HepG2 (cell line): ENCODE data around the gene FAM174C. TPM values are rescaled to one million over a fixed set of nuclear protein-coding genes. Genes with fewer than 3 reads are reported as not detected.
A peak's percentile ranks its signal among the peaks of the same experiment; 100 is the strongest.

Experiments used
- ARHGAP35 ChIP-seq: sonication (generic); formaldehyde crosslinking; IDR thresholded peaks from 2 replicates; pipeline ENCODE4 v1.9.0; 2022; ENCODE audit warnings: mild to moderate bottlenecking, inconsistent platforms, moderate library complexity, missing genetic modification reagents, borderline replicate concordance
- HNRNPL ChIP-seq: fragments of 200-400 bp; formaldehyde crosslinking; IDR thresholded peaks from 2 replicates; pipeline ENCODE4 v1.6.1; 2017; ENCODE audit warnings: mild to moderate bottlenecking, low read depth, low read length
- JDP2 ChIP-seq: sonication (generic); formaldehyde crosslinking; IDR thresholded peaks from 2 replicates; pipeline ENCODE4 v1.8.1; 2022; ENCODE audit warnings: missing genetic modification reagents, borderline replicate concordance
- MBNL3 ChIP-seq: fragments of 250-450 bp; sonication (Bioruptor Pico); conservative IDR thresholded peaks from 2 replicates; pipeline ENCODE4 v1.8.0; 2022; ENCODE audit warnings: mild to moderate bottlenecking, inconsistent platforms
- PITX1 ChIP-seq: sonication (generic); formaldehyde crosslinking; IDR thresholded peaks from 2 replicates; pipeline ENCODE4 v1.5.1; 2020; ENCODE audit warnings: mild to moderate bottlenecking, missing genetic modification reagents
- SALL1 ChIP-seq: sonication (generic); formaldehyde crosslinking; IDR thresholded peaks from 2 replicates; pipeline ENCODE4 v1.8.0; 2022; ENCODE audit warnings: mild to moderate bottlenecking, missing genetic modification reagents
- SRSF9 ChIP-seq: fragments of 200-400 bp; formaldehyde crosslinking; IDR thresholded peaks from 2 replicates; pipeline ENCODE4 v1.6.1; 2018; ENCODE audit warnings: borderline replicate concordance, mild to moderate bottlenecking, low read depth, low read length; ENCODE audit not compliant: insufficient read depth, poor library complexity, severe bottlenecking
- SSRP1 ChIP-seq: IDR thresholded peaks from 2 replicates; pipeline ENCODE4 v1.6.1; 2016; ENCODE audit warnings: control low read depth
- TOPORS ChIP-seq: sonication (generic); formaldehyde crosslinking; IDR thresholded peaks from 2 replicates; pipeline ENCODE4 v1.8.0; 2023; ENCODE audit warnings: mild to moderate bottlenecking, missing genetic modification reagents
- ZBTB8A ChIP-seq: sonication (generic); formaldehyde crosslinking; IDR thresholded peaks from 2 replicates; pipeline ENCODE4 v1.4.0; 2020; ENCODE audit warnings: mild to moderate bottlenecking, low read depth, missing genetic modification reagents, borderline replicate concordance
- ZFP62 ChIP-seq: sonication (generic); formaldehyde crosslinking; IDR thresholded peaks from 2 replicates; pipeline ENCODE4 v1.4.0; 2020; ENCODE audit warnings: missing genetic modification reagents
- ZNF138 ChIP-seq: sonication (generic); formaldehyde crosslinking; IDR thresholded peaks from 2 replicates; pipeline ENCODE4 v1.5.0; 2020; ENCODE audit warnings: mild to moderate bottlenecking, low read depth, missing genetic modification reagents
- ZNF564 ChIP-seq: sonication (generic); formaldehyde crosslinking; IDR thresholded peaks from 2 replicates; pipeline ENCODE4 v1.8.1; 2023; ENCODE audit warnings: mild to moderate bottlenecking, missing genetic modification reagents
- ZNF615 ChIP-seq: sonication (generic); formaldehyde crosslinking; IDR thresholded peaks from 2 replicates; pipeline ENCODE4 v1.5.0; 2020; ENCODE audit warnings: mild to moderate bottlenecking, missing genetic modification reagents, borderline replicate concordance
- ZNF704 ChIP-seq: sonication (generic); formaldehyde crosslinking; IDR thresholded peaks from 2 replicates; pipeline ENCODE4 v1.8.1; 2023; ENCODE audit warnings: mild to moderate bottlenecking, inconsistent platforms, moderate library complexity, missing genetic modification reagents, borderline replicate concordance
- ZNF749 ChIP-seq: sonication (generic); formaldehyde crosslinking; IDR thresholded peaks from 2 replicates; pipeline ENCODE4 v1.8.0; 2022; ENCODE audit warnings: mild to moderate bottlenecking, missing genetic modification reagents, moderate library complexity, borderline replicate concordance
- ZNF883 ChIP-seq: sonication (generic); formaldehyde crosslinking; IDR thresholded peaks from 2 replicates; pipeline ENCODE4 v1.5.1; 2020; ENCODE audit warnings: mild to moderate bottlenecking, missing genetic modification reagents; ENCODE audit errors: not compliant biosample characterization
- polyA plus RNA-seq, 8 experiments: library from polyadenylated mRNA; depleted of rRNA in 3 of 8; stranded (reverse) in 7 of 8; unstranded in 1 of 8; fragments of >200 nt; fragmentation: Illumina TruSeq in 4 of 8; extraction: Trizol in 4 of 8; gene quantifications; 2 replicates each; pipeline versions ENCODE4 v1.2.1 to v1.2.3, GENCODE V29; 2011 to 2016; ENCODE audit warnings: low read depth in 4 of 8, missing spikeins in 1 of 8, mixed read lengths in 1 of 8; ENCODE audit not compliant: insufficient read depth in 1 of 8
- total RNA-seq, 5 experiments: library from RNA; depleted of rRNA; stranded (reverse); fragments of >200 nt; fragmentation: Illumina TruSeq; extraction: Trizol; gene quantifications; 2 replicates each; pipeline ENCODE4 v1.2.3, GENCODE V29; 2016; ENCODE audit warnings: low read depth in 1 of 5
- TF ChIP-seq, protein P1 (sequence below): sonication (generic); formaldehyde crosslinking; IDR thresholded peaks from 2 replicates; pipeline ENCODE4 v1.4.0; 2020; ENCODE audit warnings: missing genetic modification reagents, borderline replicate concordance
- TF ChIP-seq, protein P2 (sequence below): sonication (generic); formaldehyde crosslinking; IDR thresholded peaks from 2 replicates; pipeline ENCODE4 v1.4.0; 2020; ENCODE audit warnings: missing genetic modification reagents
- TF ChIP-seq, protein P3 (sequence below): sonication (generic); formaldehyde crosslinking; IDR thresholded peaks from 2 replicates; pipeline ENCODE4 v1.4.0; 2020; ENCODE audit warnings: low read depth, mild to moderate bottlenecking, missing genetic modification reagents
- TF ChIP-seq, protein P4 (sequence below): sonication (generic); formaldehyde crosslinking; IDR thresholded peaks from 2 replicates; pipeline ENCODE4 v1.8.0; 2022; ENCODE audit warnings: mild to moderate bottlenecking, missing genetic modification reagents, moderate library complexity

Gene FAM174C
- total and polyA plus RNA-seq, 2 of the 13 experiments (the other 11 are each of a cell fraction or from before 2014, with no cell fraction given) = 19.5 to 31.3 TPM

DNA sequence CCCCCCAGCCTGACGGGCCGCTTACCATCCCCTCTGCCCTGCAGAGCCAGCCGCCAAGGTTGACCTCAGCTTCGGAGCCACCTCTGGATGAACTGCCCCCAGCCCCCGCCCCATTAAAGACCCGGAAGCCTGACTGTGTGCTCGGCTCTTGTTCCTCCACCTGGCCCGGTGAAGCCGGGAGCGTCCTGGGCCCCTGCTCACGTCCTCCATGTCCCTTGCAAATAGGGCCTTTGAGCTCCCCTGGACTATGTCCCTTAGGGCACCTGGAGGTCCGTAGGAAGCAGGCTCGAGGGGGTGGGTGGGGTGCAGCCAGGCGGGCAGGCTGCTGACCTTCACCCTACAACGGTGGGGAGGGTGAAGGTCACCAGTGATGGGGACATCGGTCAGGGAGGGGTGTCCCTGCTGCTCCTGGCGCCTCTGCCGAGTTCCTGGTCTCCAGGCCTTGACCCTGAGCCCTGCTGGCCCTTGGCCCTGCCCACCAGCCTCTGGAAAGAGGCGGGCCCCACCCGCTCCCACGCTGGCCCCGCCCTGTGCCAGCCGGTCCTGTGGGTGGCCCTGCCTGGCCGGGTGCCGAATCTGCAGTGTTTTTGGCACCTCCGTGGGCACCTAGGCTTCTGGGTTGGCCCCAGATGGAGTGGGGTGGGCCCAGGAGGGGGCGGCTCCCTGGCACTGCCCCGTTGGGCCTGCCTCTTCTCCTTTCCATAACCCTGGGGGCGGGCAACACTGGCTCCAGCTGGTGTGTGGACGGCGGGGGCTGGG, 30.5 kb upstream of the FAM174C start (continued):
- TF ChIP-seq, protein P1, sequence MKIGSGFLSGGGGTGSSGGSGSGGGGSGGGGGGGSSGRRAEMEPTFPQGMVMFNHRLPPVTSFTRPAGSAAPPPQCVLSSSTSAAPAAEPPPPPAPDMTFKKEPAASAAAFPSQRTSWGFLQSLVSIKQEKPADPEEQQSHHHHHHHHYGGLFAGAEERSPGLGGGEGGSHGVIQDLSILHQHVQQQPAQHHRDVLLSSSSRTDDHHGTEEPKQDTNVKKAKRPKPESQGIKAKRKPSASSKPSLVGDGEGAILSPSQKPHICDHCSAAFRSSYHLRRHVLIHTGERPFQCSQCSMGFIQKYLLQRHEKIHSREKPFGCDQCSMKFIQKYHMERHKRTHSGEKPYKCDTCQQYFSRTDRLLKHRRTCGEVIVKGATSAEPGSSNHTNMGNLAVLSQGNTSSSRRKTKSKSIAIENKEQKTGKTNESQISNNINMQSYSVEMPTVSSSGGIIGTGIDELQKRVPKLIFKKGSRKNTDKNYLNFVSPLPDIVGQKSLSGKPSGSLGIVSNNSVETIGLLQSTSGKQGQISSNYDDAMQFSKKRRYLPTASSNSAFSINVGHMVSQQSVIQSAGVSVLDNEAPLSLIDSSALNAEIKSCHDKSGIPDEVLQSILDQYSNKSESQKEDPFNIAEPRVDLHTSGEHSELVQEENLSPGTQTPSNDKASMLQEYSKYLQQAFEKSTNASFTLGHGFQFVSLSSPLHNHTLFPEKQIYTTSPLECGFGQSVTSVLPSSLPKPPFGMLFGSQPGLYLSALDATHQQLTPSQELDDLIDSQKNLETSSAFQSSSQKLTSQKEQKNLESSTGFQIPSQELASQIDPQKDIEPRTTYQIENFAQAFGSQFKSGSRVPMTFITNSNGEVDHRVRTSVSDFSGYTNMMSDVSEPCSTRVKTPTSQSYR (CRISPR knock-in tag) = peak; percentile 84; the same call in 1 of the 2 replicates
- TF ChIP-seq ZFP62 (0 out of 2 replicates have a peak, but pooled peaks have one; percentile 83), ZNF749 (CRISPR knock-in tag) (no peak), SSRP1 (peak; percentile 80), ZNF704 (CRISPR knock-in tag) (no peak), SRSF9 (no peak), ZNF615 (CRISPR knock-in tag) (no peak), MBNL3 (no peak), ZBTB8A (CRISPR knock-in tag) (no peak), ZNF564 (CRISPR knock-in tag) (0 out of 2 replicates have a peak, but pooled peaks have one; percentile 45), ZNF883 (CRISPR knock-in tag) (no peak), ARHGAP35 (CRISPR knock-in tag) (peak; percentile 20), TOPORS (CRISPR knock-in tag) (no peak), HNRNPL (peak; percentile 93), SALL1 (peak; percentile 68), ZNF138 (CRISPR knock-in tag) (no peak), JDP2 (CRISPR knock-in tag) (no peak; the same call in 1 of the 2 replicates), PITX1 (peak; percentile 76)
- TF ChIP-seq, protein P2, sequence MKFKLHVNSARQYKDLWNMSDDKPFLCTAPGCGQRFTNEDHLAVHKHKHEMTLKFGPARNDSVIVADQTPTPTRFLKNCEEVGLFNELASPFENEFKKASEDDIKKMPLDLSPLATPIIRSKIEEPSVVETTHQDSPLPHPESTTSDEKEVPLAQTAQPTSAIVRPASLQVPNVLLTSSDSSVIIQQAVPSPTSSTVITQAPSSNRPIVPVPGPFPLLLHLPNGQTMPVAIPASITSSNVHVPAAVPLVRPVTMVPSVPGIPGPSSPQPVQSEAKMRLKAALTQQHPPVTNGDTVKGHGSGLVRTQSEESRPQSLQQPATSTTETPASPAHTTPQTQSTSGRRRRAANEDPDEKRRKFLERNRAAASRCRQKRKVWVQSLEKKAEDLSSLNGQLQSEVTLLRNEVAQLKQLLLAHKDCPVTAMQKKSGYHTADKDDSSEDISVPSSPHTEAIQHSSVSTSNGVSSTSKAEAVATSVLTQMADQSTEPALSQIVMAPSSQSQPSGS (CRISPR knock-in tag) = peak; percentile 81
- TF ChIP-seq, protein P3, sequence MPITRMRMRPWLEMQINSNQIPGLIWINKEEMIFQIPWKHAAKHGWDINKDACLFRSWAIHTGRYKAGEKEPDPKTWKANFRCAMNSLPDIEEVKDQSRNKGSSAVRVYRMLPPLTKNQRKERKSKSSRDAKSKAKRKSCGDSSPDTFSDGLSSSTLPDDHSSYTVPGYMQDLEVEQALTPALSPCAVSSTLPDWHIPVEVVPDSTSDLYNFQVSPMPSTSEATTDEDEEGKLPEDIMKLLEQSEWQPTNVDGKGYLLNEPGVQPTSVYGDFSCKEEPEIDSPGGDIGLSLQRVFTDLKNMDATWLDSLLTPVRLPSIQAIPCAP (CRISPR knock-in tag) = 0 out of 2 replicates have a peak, but pooled peaks have one; percentile 50
- TF ChIP-seq, protein P4, sequence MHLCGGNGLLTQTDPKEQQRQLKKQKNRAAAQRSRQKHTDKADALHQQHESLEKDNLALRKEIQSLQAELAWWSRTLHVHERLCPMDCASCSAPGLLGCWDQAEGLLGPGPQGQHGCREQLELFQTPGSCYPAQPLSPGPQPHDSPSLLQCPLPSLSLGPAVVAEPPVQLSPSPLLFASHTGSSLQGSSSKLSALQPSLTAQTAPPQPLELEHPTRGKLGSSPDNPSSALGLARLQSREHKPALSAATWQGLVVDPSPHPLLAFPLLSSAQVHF = no peak
